ENCODE results near the gene HOXC10.

HOXC10 gene

DNA sequence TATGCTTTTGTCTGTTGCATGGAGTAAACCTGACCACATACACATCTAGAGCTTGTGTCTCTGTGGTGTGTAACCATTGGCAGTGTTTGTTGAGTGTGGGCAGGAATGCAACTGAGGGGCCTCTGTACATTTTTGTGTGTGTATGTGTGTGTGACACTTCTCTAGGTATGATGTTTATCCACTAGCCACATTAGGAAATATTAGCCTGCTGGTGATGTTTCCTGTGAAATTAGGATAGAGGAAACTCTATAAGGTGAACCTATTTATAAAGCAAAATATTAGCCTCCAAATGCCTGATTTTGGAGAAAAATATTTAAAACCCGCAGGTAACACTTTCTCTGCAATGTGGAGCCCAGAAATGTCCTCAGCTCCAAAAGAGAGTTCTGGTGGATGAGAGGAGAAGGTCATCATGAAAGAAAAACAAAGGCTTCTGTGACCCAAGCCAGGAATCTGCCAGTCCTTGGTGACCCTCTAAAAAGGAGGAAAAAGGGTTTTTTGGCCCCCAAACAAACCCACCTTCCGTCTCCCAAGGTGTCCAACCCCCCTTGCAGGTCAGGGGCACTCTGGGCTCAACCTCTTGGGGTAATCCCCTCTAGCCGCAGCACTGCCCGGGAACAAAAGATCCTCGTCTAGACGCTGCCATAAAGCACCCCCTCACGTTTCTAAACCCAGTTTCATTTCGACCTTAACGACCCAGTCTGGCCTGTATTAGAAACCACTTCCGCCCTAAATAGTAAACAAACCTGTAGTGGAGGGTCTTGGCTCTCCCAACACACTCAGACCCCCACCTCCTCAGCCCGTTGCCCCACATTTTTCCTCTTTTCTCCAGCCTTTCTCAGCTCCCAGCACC lies 7.1 kb upstream of the HOXC10 start:
- DNase-seq, result no peak

DNA sequence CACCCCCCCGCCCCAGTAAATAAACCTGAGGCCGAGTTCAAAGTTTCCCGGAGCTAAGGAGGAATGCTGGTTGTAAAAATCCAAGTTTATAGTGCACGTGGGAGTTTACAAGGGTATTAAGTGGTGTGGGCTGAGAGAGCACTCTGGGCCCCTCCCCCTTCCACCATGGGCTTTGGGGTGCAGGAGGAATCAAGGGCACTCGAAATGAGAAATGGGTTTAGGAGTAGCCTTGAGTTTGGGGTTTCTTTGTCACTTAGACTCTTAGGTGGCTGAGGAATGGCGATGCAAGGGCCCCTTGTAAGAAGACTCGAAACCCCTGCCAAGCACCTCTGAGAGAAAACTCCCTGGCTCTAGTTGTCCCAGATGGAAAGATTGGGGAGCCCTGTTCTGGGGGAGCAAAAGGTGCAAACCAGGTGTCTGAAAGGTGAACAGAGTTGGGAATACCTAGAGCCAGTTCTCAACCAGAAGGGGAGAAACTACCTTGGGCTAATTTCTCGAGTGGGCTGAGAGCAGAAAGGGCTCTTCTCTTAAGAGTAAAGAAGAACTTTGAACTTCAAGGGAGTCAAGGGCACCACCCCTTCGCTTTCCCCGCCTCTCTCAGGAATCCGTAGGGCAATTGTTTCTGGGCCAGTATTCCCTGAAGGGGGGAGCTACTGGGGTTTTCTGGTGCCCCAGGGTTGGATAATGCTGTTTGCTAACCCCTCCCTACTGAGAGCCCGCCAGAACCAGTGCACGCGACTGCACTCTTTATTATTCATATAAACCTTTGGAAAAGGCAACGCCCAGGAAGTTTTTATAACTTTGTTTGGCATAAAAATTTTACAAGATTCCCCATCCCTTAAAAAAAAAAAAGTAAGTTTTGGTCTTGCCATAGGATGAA lies 6.2 kb upstream of the HOXC10 start:
- DNase-seq, result no peak

DNA sequence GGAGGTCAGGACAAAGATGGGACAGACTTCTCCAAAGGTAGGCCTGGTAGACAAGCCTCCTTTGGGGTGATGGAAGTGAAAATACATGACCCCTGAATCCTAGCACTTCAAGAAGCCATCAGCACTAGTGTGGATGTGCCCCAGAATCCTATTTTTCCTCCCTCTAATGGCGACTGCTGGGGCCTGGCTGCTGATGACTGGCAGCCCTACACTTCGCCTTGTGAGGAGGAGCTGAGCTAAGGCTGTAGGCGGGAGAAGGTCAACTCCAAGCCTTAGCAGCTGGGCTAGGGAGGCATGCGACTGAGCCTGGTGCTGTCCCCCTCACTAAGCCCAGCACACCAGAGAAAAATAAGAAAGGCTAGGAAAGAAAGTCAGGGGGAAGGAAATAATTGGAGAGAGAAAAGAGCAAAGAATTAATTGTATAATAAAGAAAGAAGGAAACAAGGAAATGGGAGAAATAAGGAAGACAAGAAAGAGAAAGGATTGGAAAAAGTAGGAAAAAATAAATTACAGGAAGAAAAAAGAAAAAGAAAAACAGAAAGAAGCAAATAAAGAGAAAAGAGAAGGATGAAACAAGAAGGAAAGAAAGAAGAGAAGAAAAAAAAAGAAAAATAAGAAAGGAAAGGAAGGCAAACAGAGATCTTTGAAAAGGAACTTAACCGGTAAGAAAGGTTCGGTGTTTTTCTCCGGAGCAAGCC lies 4.7 kb upstream of the HOXC10 start:
- DNase-seq, result no peak

DNA sequence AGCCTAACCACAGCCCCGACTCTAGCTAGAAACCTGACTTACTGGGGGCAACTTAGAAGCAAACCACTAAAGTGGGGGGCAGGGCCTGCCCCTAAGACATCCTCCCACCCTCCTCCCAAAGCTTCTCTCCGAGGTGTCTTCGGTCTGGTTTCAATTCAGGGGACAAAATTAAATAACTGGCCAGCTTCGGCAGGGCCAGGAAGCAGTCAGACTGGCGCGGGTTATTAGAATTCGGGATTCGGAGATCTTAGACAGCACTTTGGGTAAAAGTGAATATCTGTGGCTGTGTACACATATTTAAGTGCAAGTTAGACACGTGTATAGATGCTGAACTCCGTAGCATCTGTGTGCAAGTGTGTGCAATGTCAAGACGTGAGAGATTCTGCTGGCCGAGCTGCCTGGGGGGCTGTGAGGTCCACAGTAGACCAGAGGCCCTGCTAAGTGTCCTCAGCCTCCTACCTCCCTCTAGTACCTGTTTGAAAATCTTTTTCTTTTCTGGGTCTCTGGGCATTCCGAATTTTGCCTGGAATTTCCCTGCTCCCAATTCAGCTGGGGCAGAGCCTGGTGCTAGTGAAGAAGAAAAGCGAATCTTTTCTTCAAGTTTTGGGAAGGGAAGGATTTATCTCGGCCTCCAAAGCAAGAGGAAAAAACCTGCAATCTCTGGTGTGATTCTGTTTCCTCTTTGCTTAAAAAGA lies 4.0 kb upstream of the HOXC10 start:
- DNase-seq, result no peak

DNA sequence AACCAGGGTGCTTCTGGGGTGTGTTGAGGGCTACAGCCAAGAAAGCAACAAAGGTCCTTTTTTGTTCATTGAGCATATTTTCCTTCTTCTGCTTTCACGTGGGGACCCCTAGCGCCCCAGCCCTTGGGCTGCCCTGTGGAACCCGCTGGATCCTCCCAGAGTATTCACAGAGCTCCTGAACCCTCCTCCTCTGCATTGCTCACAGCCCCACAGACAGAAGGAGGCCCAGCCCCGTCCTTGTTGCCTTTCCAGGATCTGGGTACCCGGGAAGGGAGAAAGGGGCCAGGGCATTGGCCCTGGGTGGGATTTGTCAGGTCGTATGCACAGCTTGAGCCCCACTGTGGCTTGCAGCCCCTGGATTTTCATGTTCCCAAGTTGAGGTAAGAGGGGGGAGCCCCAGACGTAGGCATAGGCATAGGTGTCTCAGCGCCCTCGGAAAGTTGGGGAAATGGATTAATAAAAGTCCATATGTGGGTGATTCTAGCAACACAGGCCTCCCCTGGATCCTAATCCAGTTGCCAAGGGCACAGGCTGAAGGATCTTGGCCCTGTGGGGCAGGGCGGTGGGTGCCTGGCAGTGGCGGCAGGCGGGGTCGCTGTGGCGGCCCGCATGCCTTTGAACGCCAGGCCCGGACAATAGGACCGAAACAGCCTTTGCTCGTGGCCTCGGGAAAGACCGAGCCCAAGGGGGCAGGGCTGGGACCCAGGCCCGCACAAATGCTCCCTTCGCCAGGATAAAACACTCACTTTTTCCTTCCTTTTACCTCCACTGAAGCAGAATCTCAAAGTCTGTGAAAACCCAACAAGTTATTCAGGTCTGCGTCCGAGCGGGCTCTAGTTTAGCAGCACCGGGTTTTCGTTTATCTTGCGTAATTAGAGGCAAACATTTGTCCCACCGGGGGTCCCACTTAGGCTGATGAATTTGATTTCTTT lies 3.0 kb upstream of the HOXC10 start:
- no peak for DNase-seq

DNA sequence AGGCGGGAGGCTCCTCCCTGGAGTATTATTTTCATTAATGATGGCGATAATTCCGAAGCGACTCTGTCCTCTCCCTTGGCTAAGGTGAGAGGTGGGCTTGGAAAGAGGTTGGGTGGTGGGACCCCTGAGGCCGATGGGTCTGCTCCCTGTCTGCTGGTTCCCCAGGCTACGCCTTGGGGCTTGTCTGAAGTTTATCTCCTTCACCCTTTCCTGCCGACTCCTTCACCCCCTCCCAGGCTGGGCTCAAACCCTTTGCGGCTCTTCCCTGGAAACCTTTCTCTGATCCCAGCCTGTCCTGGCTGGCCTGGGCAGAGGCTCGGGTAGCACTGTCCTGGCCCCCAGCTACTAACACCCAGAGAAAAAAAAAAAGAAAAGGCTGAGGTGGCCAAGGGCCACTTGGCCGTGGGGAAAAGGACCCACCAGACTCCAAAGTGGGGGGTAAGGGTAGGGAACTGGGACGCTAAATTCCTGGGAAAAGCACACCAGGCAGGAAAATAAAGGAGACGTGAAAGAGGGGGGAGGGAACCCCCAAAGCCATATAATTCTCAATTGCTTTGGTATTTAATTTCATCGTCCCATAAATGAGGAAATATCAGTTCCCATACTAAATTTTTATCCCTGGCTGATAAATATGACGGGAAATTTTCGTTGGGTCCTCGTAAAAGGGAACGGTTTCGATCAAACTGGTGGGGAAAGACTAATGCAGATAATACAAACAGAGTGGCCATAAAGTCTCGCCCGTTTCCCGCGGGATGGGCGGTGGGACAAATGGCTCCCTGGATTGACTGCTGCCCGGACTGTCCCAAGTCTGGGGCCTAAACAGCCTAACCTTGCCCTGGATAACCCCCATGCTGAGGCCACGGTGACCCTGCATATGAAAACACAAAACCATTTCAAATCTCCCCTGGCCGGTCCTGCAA lies 2.0 kb upstream of the HOXC10 start:
- no peak for DNase-seq

DNA sequence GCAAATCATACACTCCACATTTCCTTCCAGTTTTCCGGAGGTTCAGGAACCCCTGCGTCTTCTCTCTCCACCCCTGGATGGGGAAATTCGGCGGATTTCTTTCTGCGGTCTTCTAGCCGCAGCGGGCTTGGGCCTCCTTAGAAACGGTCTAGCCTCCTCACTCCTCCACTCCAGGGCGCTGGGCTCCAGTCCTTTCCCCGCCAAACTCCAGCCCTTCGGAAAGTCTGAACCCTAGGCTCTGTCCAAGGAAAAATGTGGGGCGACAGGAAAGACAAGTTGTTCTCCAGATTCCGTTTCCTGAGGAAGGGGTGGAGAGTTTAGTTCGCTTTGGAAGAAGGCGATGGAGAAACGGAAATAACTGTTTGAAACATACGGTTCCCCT lies 1.4 kb upstream of the HOXC10 start:
- no peak for DNase-seq

DNA sequence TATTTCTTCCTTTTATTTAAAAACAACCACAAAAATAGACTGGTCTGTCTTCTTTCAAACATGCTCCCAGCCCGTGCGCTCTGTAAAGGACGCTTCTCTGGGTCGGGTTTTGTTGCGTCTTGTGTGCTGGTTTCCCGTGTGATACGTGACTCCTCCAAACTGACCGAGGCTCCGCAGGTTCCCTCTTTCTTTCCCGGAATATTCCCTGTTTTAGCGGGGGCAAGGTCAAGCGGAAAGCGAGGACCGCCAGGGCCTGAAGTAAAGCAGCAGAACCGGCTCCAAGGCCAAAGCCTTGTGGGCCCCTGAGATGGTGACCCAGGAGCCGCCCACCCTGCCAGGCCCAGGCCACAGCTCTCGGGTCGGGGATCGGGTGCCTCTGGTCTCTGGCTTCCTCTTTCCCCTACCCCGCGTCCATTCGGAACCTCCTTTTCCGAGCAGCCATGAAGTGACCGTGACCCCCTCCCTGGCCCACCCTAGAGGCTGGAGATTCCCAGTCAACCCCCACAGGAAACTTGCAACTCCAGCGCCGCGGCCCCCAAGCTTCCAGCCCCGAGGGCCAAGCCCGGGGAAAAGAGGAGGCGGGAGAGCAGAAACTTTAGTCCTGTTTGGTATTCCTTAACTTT lies 885 bp upstream of the HOXC10 start:
- no peak for DNase-seq

DNA sequence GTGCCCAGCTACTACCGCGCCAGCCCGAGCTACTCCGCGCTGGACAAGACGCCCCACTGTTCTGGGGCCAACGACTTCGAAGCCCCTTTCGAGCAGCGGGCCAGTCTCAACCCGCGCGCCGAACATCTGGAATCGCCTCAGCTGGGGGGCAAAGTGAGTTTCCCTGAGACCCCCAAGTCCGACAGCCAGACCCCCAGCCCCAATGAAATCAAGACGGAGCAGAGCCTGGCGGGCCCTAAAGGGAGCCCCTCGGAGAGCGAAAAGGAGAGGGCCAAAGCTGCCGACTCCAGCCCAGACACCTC lies 697 bp downstream of the HOXC10 start:
- no peak for DNase-seq

DNA sequence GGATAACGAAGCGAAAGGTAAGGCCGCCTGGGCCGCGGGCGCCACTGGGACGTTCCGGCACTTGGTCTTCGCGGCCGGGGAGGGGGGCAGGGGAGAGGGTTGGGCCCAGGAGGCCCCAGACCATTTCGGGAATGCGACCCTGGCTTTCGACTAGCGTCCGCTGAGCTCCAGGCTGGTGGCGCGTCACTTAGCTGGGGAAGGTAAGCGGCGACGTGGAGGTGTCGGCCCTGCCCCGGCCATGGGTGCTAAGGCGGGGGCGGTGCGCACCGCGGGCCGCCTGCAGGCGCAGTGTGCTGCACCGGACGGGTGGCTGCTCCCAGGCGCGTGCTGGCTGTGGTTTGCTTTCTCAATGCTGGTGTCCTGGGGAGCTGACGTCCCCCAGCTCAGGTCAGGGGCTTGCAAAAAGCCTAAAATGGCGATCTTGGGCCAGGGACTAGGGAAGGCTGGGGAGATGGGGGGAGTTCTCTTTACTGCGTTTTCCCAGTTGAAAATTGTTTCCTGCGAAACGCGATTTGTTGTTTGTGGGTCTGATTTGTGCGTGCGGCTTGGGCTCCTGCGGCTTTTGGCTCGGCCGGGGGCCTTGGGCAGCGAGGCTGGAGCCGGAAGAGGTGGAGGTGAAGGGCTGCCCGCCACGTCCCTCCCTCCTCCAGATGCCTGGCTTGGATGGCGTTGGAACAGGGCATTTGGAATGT lies 1.2 kb downstream of the HOXC10 start:
- no peak for DNase-seq

DNA sequence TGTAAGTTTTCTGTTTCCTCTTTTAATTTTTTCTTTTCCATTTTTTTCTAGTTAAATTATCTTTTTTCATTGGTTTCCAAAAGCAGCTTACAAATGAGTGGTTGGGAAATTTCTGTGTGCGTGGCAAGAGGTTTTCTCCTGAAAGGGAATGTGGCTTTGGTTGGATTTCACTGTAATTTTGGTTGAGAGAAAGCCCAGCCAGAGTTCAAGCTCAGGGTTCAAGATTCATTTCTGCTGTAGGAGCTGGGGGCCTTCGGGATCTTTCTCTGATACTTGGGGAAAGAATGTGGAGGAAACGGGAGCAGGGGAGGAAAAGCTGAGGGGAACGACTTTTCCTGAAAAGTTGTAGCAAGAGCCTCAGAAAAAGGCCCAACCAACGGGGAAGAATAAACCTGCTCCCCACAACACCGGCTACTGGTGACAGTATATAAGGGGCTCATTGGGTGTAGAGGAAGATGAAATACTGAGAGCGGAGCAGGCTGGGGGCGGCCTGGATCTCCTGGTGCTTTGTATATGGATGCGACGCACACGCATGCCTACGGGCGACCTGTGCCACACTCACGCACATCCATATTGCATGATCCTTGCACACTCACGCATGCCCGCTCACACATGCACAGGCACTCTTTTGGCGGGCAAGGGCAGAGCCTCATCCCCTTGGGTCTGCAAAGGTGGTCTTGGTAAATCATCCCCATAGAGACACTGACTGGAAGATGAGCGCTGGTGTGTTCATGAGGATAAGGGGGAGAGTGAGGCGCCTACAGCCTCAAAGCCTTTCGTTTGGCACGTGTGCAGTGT lies 1.9 kb downstream of the HOXC10 start:
- DNase-seq, result no peak

DNA sequence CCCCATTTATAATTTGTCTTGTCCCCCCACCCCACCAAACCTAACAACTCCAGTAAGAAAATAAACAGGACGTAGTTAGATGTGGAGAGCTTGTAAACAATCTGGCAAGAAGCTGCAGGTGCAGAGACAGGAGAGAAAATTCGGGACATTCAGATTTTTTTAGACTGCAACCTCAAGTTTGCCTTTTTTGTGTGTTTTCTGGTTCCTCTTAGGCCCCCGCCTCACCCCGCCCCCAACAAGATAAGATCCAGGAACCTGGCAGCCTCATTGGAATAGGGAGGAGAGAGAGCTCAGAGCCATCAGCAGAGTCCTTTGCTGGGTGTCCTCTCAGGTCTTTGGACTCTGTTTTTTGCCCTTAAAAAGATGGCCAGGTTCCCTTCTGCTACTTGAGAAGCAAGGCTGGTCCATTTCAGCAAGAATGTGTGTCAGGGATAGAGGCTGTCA lies 2.9 kb downstream of the HOXC10 start:
- no peak for DNase-seq

DNA sequence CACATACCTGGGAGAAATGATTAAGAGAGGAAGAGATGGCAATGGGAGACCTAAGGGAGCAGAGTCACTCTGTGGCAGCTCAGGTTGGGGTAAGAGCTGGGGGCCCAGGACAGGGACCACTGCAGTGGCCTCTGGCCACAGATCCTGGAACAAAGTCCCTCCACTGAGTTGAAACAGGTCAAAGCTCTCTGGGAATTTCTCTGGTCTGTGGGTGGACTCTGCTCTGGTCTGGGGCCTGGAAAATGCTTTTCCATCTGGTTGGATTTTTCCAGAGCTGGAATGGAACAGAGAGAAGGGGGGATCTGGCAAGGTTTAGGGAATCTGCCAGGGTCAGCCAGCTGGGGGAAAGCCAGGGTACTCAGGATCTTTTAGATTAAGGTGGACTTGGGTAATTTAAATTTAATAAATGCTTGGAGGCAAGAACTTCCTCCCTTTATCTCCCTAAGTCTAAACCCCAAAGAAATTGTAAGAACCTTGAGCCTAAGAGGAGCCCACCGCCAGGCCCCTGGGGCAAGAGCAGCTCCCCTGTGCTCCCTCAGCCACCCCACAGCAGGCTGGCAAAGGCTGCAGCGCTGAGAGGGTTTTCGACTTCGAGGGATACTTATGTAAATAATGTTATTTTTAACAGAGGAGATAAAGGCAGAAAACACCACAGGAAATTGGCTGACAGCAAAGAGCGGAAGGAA lies 3.7 kb downstream of the HOXC10 start:
- DNase-seq, result no peak

DNA sequence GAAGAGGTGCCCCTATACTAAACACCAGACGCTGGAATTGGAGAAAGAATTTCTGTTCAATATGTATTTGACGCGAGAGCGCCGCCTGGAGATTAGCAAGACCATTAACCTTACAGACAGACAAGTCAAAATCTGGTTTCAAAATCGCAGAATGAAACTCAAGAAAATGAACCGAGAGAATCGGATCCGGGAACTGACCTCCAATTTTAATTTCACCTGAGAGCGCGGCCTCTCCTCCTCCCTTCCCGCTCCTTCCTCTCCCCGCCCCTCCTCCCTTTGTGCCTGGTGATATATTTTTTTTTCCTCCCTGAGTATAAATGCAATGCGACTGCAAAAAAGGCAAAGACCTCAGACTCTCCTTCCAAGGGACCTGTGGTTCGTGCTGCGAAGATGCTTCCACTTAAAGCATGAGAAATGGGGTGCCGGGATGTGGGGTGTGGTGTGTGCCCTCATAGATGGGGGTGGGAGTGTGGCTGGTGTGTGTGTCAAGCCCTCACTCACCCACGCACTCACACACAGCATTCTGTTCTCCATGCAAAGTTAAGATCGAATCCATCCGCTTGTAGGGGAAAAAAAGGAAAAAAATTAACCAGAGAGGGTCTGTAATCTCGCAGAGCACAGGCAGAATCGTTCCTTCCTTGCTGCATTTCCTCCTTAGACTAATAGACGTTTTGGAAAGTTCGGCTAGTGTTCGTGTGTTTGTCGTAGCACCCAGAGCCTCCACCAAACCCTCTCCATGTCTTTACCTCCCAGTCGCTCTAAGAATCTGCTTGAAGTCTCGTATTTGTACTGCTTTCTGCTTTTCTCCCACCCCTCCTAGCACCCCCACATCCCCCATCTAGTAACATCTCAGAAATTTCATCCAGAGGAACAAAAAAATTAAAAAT lies 4.5 kb downstream of the HOXC10 start:
- DNase-seq, result no peak

DNA sequence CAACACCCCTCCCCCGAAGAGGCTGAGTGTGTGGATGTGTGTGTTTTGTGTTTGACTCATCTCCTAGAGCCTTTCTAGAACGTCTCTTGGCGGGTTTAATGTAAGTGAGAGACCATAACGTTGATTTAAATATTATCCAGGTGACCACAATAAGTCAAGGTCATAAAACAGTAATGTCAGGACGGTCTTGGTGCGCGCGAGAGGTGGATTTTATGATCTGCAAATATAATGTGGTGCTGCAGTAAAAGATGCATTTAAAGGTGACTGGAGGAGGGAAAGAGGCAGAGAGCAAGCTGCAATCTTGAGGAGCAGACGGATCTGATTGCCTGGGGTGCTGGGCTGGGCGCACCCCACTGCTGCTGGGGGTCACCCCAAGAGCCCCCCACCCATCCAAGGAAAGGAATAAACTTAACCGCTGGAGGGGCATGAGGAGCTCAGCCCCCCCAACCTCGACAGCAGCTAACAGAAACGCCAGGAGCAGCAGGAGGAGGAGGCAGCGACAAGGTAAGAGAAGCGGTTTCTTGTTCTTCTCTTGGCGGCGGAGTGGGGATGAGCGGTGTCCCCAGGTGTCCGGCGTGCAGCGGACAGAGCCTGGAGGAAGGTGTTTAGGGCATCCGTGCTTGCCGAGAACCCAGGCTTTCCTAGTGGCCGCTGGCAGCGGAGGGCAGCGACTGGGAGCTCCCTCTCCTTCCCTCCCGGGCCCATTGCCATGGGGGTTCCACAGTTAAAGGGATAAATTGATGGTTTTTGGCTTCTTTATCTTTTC lies 5.5 kb downstream of the HOXC10 start:
- no peak for DNase-seq

DNA sequence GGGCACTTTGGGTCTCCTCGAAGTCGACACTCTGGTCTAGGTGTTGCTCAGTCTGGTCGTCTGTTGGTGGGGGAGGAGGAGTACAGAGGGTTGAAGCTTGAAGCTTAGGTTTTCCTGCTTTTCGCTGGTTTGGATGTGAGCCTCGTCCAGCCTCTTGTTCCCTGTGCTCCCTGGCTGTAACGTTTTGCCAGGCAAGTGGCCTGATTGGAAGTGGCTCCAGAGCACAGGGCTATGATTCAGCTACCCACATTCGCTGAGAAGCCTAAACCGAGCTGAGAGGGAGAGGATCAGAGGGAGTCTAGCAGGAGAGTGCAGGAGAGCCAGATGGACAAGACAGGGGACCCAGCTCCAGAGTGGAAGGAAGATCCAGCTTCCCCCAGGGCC lies 6.1 kb downstream of the HOXC10 start:
- DNase-seq, result no peak
